NOMO-1 treated with DMSO at 0.1 percent for 48 hours (cell line): ENCODE data around the gene MED1.
"Not testable (repeated sequence)": the region's sequence is repeated elsewhere in the genome, so short reads cannot be mapped to it uniquely, and the experiment has no call there.

Source experiments
- DNase-seq: peaks from one replicate; lab custom pipeline; 2025; ENCODE audit not compliant: unreplicated experiment; lab: John Stamatoyannopoulos, UW

MED1 gene, protein sequence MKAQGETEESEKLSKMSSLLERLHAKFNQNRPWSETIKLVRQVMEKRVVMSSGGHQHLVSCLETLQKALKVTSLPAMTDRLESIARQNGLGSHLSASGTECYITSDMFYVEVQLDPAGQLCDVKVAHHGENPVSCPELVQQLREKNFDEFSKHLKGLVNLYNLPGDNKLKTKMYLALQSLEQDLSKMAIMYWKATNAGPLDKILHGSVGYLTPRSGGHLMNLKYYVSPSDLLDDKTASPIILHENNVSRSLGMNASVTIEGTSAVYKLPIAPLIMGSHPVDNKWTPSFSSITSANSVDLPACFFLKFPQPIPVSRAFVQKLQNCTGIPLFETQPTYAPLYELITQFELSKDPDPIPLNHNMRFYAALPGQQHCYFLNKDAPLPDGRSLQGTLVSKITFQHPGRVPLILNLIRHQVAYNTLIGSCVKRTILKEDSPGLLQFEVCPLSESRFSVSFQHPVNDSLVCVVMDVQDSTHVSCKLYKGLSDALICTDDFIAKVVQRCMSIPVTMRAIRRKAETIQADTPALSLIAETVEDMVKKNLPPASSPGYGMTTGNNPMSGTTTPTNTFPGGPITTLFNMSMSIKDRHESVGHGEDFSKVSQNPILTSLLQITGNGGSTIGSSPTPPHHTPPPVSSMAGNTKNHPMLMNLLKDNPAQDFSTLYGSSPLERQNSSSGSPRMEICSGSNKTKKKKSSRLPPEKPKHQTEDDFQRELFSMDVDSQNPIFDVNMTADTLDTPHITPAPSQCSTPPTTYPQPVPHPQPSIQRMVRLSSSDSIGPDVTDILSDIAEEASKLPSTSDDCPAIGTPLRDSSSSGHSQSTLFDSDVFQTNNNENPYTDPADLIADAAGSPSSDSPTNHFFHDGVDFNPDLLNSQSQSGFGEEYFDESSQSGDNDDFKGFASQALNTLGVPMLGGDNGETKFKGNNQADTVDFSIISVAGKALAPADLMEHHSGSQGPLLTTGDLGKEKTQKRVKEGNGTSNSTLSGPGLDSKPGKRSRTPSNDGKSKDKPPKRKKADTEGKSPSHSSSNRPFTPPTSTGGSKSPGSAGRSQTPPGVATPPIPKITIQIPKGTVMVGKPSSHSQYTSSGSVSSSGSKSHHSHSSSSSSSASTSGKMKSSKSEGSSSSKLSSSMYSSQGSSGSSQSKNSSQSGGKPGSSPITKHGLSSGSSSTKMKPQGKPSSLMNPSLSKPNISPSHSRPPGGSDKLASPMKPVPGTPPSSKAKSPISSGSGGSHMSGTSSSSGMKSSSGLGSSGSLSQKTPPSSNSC (N-terminal part only)

DNA sequence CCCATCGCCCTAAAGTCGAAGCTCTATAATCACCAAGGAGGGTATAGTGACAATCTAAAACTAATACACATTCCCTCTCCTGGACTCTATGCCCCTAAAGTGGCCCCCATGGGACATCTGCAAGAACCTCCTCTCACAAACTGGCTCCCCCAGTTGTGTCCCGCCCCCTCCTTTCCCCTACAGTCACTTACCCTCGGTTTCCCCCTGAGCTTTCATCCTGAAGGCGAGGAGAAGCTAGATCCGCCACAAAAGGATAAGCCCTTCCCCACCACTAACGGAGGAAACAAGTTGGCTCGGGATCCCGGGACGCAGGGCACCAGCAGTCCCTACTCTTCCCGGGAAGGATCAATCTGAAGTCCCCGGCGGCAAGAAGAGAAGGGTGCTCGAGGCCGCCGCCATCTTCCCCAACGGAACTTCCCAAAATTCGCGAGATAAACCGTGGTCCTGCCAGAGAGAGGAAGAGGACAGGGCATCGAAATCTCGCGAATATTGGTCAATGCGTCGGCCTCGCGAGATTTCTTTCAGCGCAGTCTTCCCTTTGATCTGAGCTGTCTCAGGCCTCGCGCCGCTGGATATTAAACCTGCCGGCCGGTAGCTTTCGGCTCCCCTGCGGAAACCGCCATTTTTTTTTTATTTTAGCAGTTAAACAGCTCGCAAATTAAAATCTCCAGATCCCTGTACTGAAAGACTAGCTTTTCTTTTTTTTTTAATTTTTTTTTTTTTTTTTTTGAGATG, at the start of gene MED1:
Gene MED1 (minus strand): TSS at position 417 of the 735 bp plus-strand sequence. CDS start 201 bp downstream, at position 216.
- peak; percentile 97 for DNase-seq

DNA sequence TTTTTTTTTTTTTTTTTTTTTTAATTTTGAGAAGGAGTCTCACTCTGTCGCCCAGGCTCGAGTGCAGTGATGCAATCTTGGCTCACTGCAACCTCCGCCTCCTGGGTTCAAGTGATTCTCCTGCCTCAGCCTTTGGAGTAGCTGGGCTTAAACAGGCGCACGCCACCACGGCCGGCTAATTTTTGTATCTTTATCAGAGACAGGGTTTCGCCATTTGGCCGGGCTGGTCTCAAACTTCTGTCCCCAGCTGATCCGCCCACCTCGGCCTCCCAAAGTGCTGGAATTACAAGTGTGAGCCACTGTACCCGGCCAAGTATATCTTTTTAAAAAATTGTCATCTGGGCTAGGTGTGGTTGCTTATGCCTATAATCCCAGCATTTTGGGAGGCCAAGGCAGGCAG, 45.9 kb upstream of the MED1 start:
- not testable (repeated sequence) for DNase-seq

DNA sequence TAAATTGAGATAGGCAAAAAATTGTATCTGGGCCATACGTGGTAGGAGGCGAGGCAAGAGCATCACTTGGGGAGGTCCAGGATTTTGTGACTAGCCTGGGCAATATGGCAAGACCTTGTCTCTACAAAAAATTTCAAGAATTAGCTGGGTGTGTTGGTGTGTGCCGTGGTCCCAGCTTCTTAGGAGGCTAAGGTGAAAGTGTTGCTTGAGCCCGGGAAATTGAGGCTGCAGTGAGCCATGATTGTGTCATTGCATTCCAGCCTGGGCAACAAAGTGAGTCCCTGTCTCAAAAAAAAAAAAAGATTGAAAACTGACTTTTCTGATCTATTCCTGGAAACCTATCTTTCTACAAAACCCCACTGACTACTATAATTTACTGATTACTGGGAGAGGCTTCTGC, 36.9 kb upstream of the MED1 start:
- DNase-seq, result no peak

DNA sequence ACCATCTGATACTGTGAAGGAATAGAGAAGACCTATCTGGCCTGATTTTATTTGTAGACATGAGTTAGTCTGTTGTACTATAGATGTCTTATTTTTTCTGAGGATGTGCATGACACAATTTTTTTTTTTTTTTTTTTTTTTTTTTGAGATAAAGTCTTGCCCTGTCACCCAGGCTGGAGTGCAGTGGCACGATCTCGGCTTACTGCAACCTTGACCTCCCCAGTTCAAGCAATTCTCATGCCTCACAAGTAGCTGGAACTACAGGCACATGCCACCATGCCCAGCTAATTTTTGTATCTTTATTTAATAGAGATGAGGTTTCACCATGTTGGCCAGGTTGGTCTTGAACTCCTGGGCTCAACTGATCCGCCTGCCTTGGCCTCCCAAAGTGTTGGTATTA, 36.4 kb upstream of the MED1 start:
- DNase-seq, result not testable (repeated sequence)

DNA sequence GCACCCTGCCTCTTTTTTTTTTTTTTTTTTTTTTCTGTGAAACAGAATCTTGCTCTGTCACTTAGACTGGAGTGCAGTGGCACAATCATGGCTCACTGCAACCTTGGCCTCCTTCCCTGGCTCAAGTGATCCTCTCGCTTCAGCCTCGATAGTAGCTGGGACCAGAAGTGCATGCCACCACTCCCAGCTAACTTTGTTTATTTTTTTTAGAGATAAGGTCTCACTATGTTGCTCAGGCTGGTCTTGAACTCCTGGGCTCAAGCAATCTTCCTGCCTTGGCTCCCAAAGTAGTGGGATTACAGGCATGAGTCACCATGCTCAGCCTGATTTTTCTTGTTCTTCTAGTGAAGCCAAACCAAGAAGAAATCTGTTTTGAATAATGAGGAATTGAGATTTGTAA, 35.2 kb upstream of the MED1 start:
- no peak for DNase-seq

DNA sequence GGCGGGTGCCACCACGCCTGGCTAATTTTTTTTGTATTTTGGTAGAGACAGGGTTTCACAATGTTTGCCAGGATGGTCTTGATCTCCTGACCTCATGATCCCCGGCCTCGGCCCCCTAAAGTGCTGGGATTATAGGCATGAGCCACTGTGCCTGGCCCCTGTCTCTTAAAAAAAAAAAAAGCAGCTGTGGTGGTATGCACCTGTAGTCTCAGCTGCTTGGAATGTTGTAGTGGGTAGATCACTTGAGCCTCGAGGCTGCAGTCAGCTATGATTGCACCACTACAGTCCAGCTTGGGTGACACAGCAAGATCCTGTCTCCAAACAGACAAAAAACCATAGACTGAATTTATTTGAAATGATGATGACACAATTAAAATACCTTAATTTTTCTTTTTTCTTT, 34.5 kb upstream of the MED1 start:
- no peak for DNase-seq

DNA sequence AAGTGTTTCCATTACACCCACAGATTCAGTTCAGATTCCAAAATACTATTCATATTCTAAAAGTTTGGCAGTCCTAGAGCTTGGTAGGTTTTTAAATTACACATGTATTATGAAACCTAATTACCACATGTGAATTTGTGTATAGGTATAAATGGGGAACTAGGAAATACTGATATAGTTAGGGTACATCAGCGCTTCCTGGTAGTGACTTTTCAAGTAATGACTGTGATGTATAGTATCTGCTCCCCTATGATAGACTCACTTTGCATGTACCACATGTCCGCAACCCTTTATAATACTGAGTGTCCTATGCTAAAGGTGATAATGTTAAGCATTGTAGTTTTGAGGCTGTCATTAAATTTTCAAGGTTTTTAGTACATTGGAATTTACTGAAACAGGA, 33.1 kb upstream of the MED1 start:
- DNase-seq, result peak; percentile 3

DNA sequence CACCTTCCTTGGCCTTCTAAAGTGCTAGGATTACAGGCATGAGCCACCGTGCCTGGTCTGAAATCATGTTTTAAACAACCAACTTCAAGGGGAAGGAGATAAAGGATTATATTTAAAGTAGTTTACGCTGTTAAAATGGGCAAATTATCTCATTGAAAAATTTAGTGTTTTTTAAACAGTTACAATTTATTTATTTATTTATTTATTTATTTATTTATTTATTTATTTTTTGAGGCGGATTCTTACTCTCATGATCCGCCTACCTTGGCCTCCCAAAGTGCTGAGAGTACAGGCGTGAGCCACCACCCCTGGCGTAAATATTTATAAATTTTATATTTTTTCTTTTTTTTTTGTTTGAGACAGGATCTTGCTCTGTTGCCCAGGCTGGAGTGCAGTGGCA, 32.4 kb upstream of the MED1 start:
- no peak for DNase-seq

DNA sequence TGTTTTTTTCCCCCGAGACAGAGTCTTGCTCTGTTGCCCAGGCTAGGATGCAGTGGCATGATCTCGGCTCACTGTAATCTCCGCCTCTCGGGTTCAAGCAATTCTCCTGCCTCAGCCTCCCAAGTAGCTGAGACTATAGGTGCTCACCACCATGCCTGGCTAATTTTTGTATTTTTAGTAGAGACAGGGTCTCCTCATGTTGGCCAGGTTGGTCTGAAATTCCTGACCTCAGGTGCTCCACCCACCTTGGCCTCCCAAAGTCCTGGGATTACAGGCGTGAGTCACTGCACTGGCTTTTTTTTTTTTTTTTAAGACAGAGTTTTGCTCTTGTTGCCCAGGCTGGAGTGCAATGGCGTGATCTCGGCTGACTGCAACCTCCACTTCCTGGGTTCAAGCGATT, 28.6 kb upstream of the MED1 start:
- DNase-seq, result not testable (repeated sequence)

DNA sequence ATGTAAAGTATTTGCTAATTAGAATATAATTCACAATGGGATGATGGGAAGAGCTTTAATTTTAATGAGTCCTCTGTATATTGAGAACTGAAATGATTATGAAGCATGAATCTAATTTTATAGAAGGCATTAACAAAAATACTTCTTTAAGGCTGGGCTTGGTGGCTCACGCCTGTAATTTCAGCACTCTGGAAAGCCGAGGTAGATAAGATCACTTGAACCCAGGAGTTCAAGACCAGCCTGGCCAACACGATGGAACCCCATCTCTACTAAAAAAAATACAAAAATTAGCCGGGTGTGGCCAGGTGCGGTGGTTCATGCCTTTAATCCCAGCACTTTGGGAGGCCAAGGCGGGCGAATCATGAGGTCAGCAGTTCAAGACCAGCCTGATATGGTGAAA, 22.2 kb upstream of the MED1 start:
- DNase-seq, result no peak

DNA sequence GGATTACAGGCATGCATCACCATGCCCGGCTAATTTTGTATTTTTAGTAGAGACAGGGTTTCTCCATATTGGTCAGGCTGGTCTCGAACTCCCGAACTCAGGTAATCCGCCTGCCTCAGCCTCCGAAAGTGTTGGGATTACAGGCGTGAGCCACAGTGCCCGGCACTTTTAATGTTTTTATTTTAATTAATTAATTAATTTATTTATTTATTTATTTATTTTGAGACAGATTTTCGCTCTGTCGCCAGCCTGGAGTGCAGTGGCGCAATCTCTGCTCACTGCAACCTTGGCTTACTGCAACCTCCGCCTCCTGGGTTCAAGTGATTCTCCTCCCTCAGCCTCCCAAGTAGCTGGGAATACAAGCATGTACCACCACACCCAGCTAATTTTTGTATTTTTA, 17.5 kb upstream of the MED1 start:
- not testable (repeated sequence) for DNase-seq

DNA sequence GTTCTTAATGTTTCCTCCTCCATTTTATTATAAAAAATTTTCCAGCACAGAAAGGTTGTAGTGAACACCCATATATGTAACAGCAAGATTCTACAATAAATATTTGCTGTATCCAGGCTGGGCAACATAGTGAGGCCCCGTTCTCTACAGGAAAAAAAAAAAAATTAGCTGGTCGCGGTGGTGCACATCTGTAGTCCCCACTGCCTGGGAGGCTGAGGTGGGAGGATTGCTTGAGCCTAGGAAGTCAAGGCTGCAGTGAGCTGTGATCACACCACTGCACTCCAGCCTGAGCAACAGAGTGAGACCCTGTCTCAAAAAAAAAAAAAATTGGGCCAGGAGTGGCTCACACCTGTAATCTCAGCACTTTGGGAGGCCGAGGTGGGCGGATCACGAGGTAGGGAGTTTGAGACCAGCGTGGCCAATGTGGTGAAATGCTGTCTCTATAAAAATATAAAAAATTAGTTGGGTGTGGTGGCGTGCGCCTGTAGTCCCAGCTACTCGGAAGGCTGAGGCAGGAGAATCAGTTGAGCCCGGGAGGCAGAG, 13.6 kb upstream of the MED1 start:
- not testable (repeated sequence) for DNase-seq

DNA sequence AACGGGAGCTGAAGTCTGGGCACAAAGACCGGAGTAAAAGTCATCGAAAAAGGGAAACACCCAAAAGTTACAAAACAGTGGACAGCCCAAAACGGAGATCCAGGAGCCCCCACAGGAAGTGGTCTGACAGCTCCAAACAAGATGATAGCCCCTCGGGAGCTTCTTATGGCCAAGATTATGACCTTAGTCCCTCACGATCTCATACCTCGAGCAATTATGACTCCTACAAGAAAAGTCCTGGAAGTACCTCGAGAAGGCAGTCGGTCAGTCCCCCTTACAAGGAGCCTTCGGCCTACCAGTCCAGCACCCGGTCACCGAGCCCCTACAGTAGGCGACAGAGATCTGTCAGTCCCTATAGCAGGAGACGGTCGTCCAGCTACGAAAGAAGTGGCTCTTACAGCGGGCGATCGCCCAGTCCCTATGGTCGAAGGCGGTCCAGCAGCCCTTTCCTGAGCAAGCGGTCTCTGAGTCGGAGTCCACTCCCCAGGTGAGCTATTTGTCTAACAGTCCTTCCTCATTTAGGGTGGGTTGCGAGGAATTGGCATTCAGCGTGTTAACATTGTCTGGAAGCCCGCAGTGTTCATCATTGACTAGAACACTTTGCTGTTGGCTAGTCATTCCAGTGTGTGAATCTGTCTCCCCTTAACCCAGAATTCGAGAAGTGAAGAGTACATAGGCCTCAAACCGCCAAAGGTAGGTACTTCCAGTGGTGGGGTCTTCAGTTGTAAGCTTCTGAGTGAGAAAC, 11.7 kb upstream of the MED1 start:
- peak; percentile 17 for DNase-seq

DNA sequence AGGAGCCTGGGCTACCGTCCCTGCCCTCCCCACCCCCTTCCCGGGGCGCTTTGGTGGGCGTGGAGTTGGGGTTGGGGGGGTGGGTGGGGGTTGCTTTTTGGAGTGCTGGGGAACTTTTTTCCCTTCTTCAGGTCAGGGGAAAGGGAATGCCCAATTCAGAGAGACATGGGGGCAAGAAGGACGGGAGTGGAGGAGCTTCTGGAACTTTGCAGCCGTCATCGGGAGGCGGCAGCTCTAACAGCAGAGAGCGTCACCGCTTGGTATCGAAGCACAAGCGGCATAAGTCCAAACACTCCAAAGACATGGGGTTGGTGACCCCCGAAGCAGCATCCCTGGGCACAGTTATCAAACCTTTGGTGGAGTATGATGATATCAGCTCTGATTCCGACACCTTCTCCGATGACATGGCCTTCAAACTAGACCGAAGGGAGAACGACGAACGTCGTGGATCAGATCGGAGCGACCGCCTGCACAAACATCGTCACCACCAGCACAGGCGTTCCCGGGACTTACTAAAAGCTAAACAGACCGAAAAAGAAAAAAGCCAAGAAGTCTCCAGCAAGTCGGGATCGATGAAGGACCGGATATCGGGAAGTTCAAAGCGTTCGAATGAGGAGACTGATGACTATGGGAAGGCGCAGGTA, 11.0 kb upstream of the MED1 start:
- peak; percentile 34 for DNase-seq

DNA sequence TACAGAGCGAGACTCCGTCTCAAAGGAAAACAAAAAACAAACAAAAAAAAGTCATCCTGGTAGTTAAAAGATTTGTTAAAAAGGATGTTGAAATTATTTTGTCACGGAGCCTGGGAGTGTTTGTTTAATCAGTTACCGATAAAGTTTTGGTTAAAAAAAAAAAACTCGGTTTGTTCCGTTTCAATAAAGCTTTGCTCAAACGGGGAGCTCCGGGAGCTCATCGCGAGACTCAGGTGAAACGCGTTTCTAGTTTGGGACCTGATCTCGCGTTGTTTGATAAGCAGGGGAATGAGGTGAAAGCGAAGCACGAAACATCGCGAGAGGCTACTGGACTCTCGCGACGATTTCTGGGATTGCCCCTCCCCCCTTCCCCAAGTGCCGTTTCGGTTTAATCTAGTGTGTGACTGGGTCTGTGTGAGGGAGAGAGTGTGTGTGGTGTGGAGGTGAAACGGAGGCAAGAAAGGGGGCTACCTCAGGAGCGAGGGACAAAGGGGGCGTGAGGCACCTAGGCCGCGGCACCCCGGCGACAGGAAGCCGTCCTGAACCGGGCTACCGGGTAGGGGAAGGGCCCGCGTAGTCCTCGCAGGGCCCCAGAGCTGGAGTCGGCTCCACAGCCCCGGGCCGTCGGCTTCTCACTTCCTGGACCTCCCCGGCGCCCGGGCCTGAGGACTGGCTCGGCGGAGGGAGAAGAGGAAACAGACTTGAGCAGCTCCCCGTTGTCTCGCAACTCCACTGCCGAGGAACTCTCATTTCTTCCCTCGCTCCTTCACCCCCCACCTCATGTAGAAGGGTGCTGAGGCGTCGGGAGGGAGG, 10.3 kb upstream of the MED1 start, which contains the start of gene CDK12:
Gene CDK12 (plus strand): TSS at position 374 of the 813 bp plus-strand sequence. CDS start 586 bp downstream, outside the sequence.
- peak; percentile 98 for DNase-seq

DNA sequence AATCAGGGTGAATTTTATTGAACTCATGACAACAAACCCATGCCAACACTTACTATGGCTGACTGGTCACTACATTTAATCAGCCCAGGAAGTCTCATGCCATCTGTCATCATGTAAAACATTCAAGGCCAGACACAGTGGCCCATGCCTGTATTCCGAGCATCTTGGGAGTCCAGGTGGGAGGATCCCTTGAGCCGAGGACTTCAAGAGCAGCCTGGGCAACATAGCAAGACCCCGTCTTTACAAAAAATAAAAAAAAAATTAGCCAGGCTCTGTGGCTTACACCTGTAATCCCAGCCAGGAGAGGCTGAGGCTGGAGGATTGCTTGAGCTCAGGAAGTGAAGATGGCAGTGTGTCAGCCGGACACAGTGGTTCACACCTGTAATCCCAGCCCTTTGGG, 4.9 kb upstream of the MED1 start:
- no peak for DNase-seq

DNA sequence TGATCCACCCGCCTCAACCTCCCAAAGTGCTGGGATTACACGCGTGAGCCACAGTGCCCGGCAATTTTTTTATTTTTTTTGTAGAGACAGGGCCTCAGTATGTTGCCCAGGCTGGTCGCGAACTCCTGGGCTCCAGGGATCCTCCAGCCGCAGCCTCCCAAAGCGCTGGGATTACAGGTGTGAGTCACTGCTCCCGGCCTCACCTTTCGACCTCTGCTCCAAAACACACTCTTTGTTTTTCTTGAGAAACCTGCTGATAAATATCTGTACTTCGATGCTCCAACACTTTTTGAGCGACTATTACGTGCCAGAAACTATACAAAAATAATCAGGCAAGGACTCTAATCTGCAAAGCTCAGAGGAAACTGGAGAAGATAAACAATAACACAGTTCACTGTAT, 1.0 kb downstream of the MED1 start:
- no peak for DNase-seq

DNA sequence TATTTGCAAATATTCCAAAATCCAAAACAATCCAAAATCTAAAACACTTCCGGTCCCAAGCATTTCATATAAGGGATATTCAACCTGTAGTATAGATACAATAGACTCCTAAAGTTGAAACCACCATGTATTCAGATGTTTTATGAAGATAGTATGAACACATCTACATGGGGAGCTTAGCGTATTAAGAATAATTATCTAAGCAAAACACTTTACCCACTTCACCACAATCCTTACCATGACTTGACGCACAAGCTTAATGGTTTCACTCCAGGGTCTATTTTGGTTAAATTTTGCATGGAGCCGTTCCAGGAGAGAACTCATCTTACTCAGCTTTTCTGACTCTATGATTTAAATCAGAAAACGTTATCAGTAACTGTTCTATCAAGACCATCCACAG, 3.5 kb downstream of the MED1 start:
- DNase-seq, result no peak
